Colonic mucosa (tissue), 4 donors: ENCODE data around the gene IL1RAPL2. TPM values are rescaled to one million over a fixed set of nuclear protein-coding genes. Genes with fewer than 3 reads are reported as not detected.

Experiments used
- DNase-seq: peaks from one replicate; pipeline ENCODE4 v3.0.0-alpha.2; 2020
- H3K27ac ChIP-seq: fragments of 200-600 bp; one replicate; pipeline ENCODE4 v1.8.0; 2021
- H3K27me3 ChIP-seq: fragments of 200-600 bp; one replicate; pipeline ENCODE4 v1.8.0; 2021
- H3K36me3 ChIP-seq: fragments of 200-600 bp; one replicate; pipeline ENCODE4 v1.8.0; 2021
- H3K4me1 ChIP-seq: fragments of 200-600 bp; one replicate; pipeline ENCODE4 v1.8.0; 2021; ENCODE audit warnings: mild to moderate bottlenecking
- H3K4me3 ChIP-seq: fragments of 200-600 bp; one replicate; pipeline ENCODE4 v1.8.0; 2021
- H3K9ac ChIP-seq, 2 donors: one replicate each; pipeline ENCODE4 v1.7.0; 2013; ENCODE audit warnings: control low read depth in 2 of 2, low read depth in 2 of 2, low read length in 2 of 2
- H3K9me3 ChIP-seq: fragments of 200-600 bp; one replicate; pipeline ENCODE4 v1.8.0; 2021
- intact Hi-C: fragments of 100-400 bp; cut with DNase I; formaldehyde crosslinking; loops from one replicate; pipeline ENCODE4 v1.14.1; 2022
- total RNA-seq, 2 donors: library from RNA; stranded (reverse); fragmentation: NEBNext Ultra II Directional in 1 of 2; extraction: Animal tissue kit (Norgen Biotek cat#: 25700) in 1 of 2; gene quantifications; one replicate each; pipeline ENCODE4 v1.2.1, GENCODE V29; 2021
- TF ChIP-seq, protein P1 (sequence below): fragments of 200-600 bp; IDR thresholded peaks from one replicate; pipeline ENCODE4 v1.8.0; 2022; ENCODE audit warnings: antibody characterized with exemption, mild to moderate bottlenecking
- donor health status: healthy.
- donor health status: DM: no; HTN: no; CAD: no.
- donor health status: DM: no; HTN: no; CAD: no.

The IL1RAPL2 gene
- total RNA-seq, 2 donors from 2014 or later: not detected

DNA sequence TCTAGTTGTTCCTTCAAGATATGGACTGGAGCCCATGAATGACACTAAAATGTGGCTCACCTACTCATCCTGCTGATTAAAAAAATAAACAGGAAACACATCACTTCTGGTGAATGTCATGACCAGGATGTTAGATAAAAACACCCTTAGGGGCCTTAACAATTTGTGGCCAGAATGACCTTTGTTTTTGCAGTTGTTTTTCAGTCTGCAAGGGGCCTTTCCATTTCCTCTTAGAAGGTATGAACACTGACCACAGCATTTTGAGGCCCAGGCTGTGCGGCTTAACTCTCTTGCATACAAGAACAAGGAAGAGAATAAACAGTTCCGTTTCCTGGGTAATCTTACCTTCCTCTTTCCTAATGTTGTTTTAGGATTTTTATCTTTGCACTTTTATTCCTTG lies 113.2 kb downstream of the IL1RAPL2 start:
- Histone ChIP-seq H3K4me3 (no peak overlapping the region), H3K4me1 (no peaks in the 10 kb centered on the region), H3K9me3 (no peaks in the 10 kb centered on the region), H3K9ac (no peak overlapping the region), H3K27ac (no peak overlapping the region), H3K36me3 (no peaks in the 10 kb centered on the region), H3K27me3 (peaks cover 4% of the 10 kb centered on the region)
- DNase-seq: no peak
- TF ChIP-seq, protein P1, sequence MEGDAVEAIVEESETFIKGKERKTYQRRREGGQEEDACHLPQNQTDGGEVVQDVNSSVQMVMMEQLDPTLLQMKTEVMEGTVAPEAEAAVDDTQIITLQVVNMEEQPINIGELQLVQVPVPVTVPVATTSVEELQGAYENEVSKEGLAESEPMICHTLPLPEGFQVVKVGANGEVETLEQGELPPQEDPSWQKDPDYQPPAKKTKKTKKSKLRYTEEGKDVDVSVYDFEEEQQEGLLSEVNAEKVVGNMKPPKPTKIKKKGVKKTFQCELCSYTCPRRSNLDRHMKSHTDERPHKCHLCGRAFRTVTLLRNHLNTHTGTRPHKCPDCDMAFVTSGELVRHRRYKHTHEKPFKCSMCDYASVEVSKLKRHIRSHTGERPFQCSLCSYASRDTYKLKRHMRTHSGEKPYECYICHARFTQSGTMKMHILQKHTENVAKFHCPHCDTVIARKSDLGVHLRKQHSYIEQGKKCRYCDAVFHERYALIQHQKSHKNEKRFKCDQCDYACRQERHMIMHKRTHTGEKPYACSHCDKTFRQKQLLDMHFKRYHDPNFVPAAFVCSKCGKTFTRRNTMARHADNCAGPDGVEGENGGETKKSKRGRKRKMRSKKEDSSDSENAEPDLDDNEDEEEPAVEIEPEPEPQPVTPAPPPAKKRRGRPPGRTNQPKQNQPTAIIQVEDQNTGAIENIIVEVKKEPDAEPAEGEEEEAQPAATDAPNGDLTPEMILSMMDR: no peak
- intact Hi-C loops: no loop called here

DNA sequence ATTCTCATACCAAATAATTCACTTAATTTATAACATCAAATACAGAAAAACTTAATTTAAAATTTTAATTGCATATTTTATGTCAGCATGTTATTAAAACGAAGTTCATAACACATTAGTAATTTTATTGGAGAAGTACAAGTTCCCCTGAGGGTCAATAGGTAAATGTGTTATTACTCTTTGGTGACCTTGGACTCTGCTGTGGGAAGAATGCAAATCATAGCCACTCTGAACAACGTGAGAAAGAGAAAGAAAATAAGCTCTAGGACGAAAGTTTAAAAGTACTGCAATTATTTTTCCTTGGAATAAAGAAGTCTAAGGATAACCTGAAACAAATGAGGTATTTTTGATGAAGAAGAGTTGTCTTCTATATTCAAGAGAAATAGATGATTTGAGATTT lies 115.2 kb downstream of the IL1RAPL2 start:
- H3K9ac ChIP-seq: no peak overlapping the region
- no peaks in the 10 kb centered on the region for H3K4me1 ChIP-seq
- no peaks in the 10 kb centered on the region for H3K9me3 ChIP-seq

DNA sequence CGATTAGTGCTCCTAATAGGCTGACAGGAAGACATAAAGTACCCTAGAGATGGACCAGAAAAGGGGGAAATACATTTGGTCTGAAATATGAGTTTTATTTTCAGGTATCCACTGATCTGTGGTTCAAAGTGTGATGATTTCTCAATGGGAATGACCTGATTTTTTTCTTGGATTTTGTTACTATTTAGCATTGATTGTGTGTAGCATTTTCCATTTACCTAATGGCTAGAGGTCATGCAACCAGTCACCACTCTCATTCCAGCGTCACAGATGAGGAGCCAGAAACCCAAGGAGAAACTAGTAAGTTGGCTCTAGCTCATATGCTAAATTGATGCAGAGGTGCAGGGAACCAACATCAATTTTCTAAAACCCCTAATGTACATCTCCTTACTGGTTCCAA lies 118.1 kb downstream of the IL1RAPL2 start:
- intact Hi-C loops: no loop called here

More for the DNA sequence above, 115.2 kb downstream of the IL1RAPL2 start:
- no peak overlapping the region for H3K27ac ChIP-seq
- no peaks in the 10 kb centered on the region for H3K36me3 ChIP-seq
- TF ChIP-seq, protein P1: no peak
- no peak for DNase-seq
- H3K27me3 ChIP-seq: peaks cover 4% of the 10 kb centered on the region
- H3K4me3 ChIP-seq: no peak overlapping the region
- intact Hi-C loops: no loop called here

DNA sequence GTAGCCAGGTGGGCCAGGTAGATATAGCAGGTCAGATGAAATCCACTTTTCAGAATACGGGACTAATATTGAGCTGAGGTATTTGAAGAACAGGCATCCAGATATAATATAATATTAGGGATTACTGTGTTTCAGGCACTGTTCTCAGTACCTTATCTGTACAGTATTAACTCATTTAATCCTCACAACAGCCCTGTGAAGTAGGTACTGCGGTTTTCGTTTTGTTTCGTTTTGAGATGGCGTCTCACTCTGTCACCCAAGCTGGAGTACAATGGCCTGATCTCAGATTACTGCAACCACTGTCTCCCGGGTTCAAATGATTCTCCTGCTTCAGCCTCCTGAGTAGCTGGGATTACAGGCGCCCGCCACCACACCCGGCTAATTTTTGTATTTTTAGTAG lies 129.6 kb downstream of the IL1RAPL2 start:
- no peaks in the 10 kb centered on the region for H3K9me3 ChIP-seq
- no peak overlapping the region for H3K27ac ChIP-seq
- no peak overlapping the region for H3K4me3 ChIP-seq
- no peaks in the 10 kb centered on the region for H3K27me3 ChIP-seq
- H3K9ac ChIP-seq: no peak overlapping the region
- H3K4me1 ChIP-seq: no peaks in the 10 kb centered on the region
- no peak for DNase-seq
- intact Hi-C loops: no loop called here
- TF ChIP-seq, protein P1: no peak
- H3K36me3 ChIP-seq: no peaks in the 10 kb centered on the region

More for the DNA sequence above, 118.1 kb downstream of the IL1RAPL2 start:
- Histone ChIP-seq H3K9ac (no peak overlapping the region), H3K36me3 (no peaks in the 10 kb centered on the region), H3K9me3 (no peaks in the 10 kb centered on the region), H3K27ac (no peak overlapping the region), H3K4me3 (no peak overlapping the region), H3K4me1 (no peaks in the 10 kb centered on the region), H3K27me3 (peaks cover 4% of the 10 kb centered on the region)
- TF ChIP-seq, protein P1: no peak
- no peak for DNase-seq

DNA sequence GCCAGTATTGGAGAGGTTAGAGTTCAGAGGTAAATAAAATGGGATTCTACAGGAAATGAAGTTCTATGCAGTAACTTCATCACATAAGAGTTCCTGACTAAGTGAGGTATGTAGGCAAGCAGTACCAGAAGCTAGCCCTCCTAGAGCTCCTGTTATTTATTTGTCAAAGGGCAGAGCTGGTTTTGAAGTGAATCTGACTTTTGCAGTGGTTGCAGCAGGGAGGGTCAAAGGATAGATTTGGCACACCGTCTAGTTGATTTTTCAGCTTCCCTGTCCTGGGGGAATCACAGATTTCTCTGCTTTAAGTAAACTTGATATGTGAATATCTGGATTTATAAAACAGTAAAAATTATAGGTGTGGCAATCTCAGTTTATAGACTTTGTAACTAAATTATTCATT lies 130.7 kb downstream of the IL1RAPL2 start:
- no peak overlapping the region for H3K9ac ChIP-seq
- TF ChIP-seq, protein P1: no peak
- no peak for DNase-seq
- H3K4me1 ChIP-seq: no peaks in the 10 kb centered on the region
- H3K27me3 ChIP-seq: no peaks in the 10 kb centered on the region
- H3K36me3 ChIP-seq: no peaks in the 10 kb centered on the region
- H3K4me3 ChIP-seq: no peak overlapping the region
- intact Hi-C loops: no loop called here
- H3K27ac ChIP-seq: no peak overlapping the region
- no peaks in the 10 kb centered on the region for H3K9me3 ChIP-seq

DNA sequence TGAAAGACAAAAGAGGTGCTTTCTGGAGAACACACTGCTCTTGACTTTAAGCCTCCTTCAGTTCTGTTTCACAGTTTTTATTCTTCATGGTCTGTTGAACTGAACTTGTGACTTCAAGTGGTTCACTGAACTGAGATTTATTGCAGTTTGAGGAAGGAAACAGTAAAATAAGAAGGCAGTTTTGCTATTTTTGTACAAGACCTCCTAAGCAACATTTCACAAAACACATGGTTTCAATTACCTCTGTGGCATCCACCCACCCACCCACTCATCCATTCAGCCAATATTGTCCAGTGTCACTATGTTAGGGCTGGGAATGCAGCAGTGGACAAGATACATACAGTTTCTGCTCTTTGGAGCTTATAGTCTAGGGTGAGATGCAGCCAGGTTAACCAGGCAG lies 131.3 kb downstream of the IL1RAPL2 start:
- Histone ChIP-seq H3K9me3 (no peaks in the 10 kb centered on the region), H3K9ac (no peak overlapping the region), H3K36me3 (no peaks in the 10 kb centered on the region), H3K27me3 (no peaks in the 10 kb centered on the region), H3K4me1 (no peaks in the 10 kb centered on the region), H3K27ac (no peak overlapping the region), H3K4me3 (no peak overlapping the region)
- intact Hi-C loops: no loop called here
- no peak for DNase-seq
- TF ChIP-seq, protein P1: no peak
